Heart left ventricle (tissue), 16 donors: Measurements from ENCODE around the gene SCN3B. TPM values are rescaled to one million over a fixed set of nuclear protein-coding genes. Genes with fewer than 3 reads are reported as not detected.
A peak's percentile ranks its signal among the peaks of the same experiment; 100 is the strongest.

Experiments used
- ATAC-seq, 4 donors: fragments of 200-7000 bp; cut with Tn5 transposase; one replicate each; pipeline ENCODE4 v1.9.1; 2020 to 2022; ENCODE audit warnings: moderate library complexity in 4 of 4, mild to moderate bottlenecking in 3 of 4, moderate number of reproducible peaks in 1 of 4
- DNase-seq, 5 donors: peaks; one replicate each; pipeline ENCODE4 v3.0.0-alpha.2; 2020
- H3K27ac ChIP-seq, 12 donors: fragments of 200-600 bp; sonication (generic) in 4 of 12; one replicate each; pipeline versions ENCODE4 v1.5.0 to v1.8.0; 2016 to 2022; ENCODE audit warnings: mild to moderate bottlenecking in 2 of 12
- H3K27me3 ChIP-seq, 9 donors: fragments of 200-600 bp; sonication (generic) in 2 of 9; one replicate each; pipeline versions ENCODE4 v1.5.1 to v1.8.0; 2016 to 2022; ENCODE audit warnings: mild to moderate bottlenecking in 3 of 9
- H3K36me3 ChIP-seq, 9 donors: fragments of 200-600 bp; sonication (generic) in 2 of 9; one replicate each; pipeline versions ENCODE4 v1.5.0 to v1.8.0; 2018 to 2022; ENCODE audit warnings: mild to moderate bottlenecking in 2 of 9
- H3K4me1 ChIP-seq, 12 donors: fragments of 200-600 bp; sonication (generic) in 4 of 12; one replicate each; pipeline versions ENCODE4 v1.5.0 to v1.8.0; 2016 to 2022; ENCODE audit warnings: mild to moderate bottlenecking in 3 of 12
- H3K4me3 ChIP-seq, 12 donors: fragments of 200-600 bp; sonication (generic) in 4 of 12; one replicate each; pipeline versions ENCODE4 v1.5.0 to v1.8.0; 2017 to 2022; ENCODE audit warnings: mild to moderate bottlenecking in 9 of 12, moderate library complexity in 4 of 12
- H3K9me3 ChIP-seq, 12 donors: fragments of 200-600 bp; sonication (generic) in 4 of 12; one replicate each; pipeline versions ENCODE4 v1.5.0 to v1.8.0; 2016 to 2022; ENCODE audit warnings: mild to moderate bottlenecking in 1 of 12
- POLR2A ChIP-seq, 2 donors: fragments of 450-650 bp; IDR thresholded peaks; one replicate each; pipeline ENCODE4 v1.6.1; 2017; ENCODE audit warnings: antibody characterized with exemption in 2 of 2, mild to moderate bottlenecking in 2 of 2, moderate library complexity in 2 of 2
- WGBS, 4 donors: extraction: QIAGEN DNeasy Blood & Tissue Kit in 2 of 4; methylation state at CpG; one replicate each; pipeline versions ENCODE4 v1.1.5 to v1.1.7; 2013 to 2018; 5-methylcytosine and 5-hydroxymethylcytosine counted together
- intact Hi-C, 10 donors: fragments of 100-400 bp; cut with DNase I; formaldehyde crosslinking; loops; one replicate each; pipeline versions ENCODE4 v1.11.1 to v1.14.2; 2022
- polyA plus RNA-seq, 2 donors: library from polyadenylated mRNA; stranded (reverse); fragments of 200-250 nt; gene quantifications; one replicate each; pipeline ENCODE4 v1.2.3, GENCODE V29; 2013
- total RNA-seq, 9 donors: library from RNA; depleted of rRNA in 2 of 9; stranded (reverse); fragments of >200 nt in 2 of 9; fragmentation: NEBNext Ultra II Directional in 3 of 9; extraction: Animal tissue kit (Norgen Biotek cat#: 25700) in 3 of 9; gene quantifications; one replicate each; pipeline versions ENCODE4 v1.1.0 to v1.2.4, GENCODE V29; 2016 to 2023
- TF ChIP-seq, protein P1 (sequence below), 12 donors: fragments of 200-600 bp; sonication (generic) in 4 of 12; IDR thresholded peaks; one replicate each; pipeline versions ENCODE4 v1.5.0 to v1.8.0; 2018 to 2022; ENCODE audit warnings: antibody characterized with exemption in 12 of 12, mild to moderate bottlenecking in 5 of 12
- donor health status: ischemic (EF 13 %, LVEDD 7.1; RV severe dilation, severe dysfunction).
- donor health status: healthy with polysubstance abuse.
- donor health status: DM: no; HTN: yes; CAD: no.
- donor health status: DM: no; HTN: no; CAD: no.
- donor health status: ischemic (EF 25% LVEDD 6.9; RV normal size, moderate dysfunction).
- donor health status: ischemic (EF 25% LVEDD 5.7; RV mildly dilated, moderate dysfunction).
- donor health status: healthy.
- donor health status: DM: yes; HTN: yes; CAD: no.
- donor health status: ischemic (EF 35%, LVEDD 5.7; RV mildly dilated, moderate dysfunction).
- donor health status: nonischemic (EF 11% LVEDD 7.7; RV severe dilation, severe dysfunction).
- donor health status: DM: yes; HTN: yes; CAD: no.
- donor health status: PGD.
- donor health status: ischemic (EF 29% LVEDD 5.4; RV normal size, mild dysfunction).
- donor health status: nonischemic (EF 23%, LVEDD 6.1; RV moderate dilation, normal function).

Gene SCN3B
- total and polyA plus RNA-seq, 11 donors: 0.63 to 3.8 (median 0.91) TPM

DNA sequence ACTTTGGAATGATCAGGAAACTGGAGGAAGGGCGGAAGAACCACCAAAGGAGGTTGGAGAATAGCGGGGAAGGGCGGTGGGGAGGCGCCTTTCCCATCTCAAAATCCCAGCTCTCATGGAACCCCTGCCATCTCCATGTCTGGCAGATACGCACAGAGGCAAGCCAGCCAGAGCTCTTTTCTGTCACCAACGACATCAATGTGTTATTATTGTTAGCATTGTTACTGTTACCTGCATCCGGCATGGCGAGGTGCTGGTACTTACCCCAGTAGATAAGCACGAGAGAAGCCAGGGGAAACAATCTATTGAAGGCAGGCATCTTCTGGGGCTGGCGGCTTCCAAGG is 969 bp downstream of the SCN3B start:
- Histone ChIP-seq H3K36me3 (no peaks in the 10 kb centered on the region), H3K27me3 (peaks cover 0 to 45% (median 0%) of the 10 kb centered on the region in 9 donors), H3K9me3 (no peaks in the 10 kb centered on the region), H3K4me1 (peaks cover 0 to 27% (median 13%) of the 10 kb centered on the region in 12 donors), H3K27ac (peak overlapping the region in 1 of 12 donors; percentile 75), H3K4me3 (peak overlapping the region in 11 of 12 donors; percentile 47 to 77 (median 66))
- no peak for DNase-seq
- ATAC-seq: no peak
- TF ChIP-seq, protein P1, sequence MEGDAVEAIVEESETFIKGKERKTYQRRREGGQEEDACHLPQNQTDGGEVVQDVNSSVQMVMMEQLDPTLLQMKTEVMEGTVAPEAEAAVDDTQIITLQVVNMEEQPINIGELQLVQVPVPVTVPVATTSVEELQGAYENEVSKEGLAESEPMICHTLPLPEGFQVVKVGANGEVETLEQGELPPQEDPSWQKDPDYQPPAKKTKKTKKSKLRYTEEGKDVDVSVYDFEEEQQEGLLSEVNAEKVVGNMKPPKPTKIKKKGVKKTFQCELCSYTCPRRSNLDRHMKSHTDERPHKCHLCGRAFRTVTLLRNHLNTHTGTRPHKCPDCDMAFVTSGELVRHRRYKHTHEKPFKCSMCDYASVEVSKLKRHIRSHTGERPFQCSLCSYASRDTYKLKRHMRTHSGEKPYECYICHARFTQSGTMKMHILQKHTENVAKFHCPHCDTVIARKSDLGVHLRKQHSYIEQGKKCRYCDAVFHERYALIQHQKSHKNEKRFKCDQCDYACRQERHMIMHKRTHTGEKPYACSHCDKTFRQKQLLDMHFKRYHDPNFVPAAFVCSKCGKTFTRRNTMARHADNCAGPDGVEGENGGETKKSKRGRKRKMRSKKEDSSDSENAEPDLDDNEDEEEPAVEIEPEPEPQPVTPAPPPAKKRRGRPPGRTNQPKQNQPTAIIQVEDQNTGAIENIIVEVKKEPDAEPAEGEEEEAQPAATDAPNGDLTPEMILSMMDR (IDR thresholded peaks at IDR 0.05): no peak
- TF ChIP-seq POLR2A (IDR thresholded peaks at IDR 0.05): no peak
- intact Hi-C loops: no loop called here
- WGBS, 4 donors: 4 to 13% (median 9%) methylated on average over 10 of the region's 10 CpGs

DNA sequence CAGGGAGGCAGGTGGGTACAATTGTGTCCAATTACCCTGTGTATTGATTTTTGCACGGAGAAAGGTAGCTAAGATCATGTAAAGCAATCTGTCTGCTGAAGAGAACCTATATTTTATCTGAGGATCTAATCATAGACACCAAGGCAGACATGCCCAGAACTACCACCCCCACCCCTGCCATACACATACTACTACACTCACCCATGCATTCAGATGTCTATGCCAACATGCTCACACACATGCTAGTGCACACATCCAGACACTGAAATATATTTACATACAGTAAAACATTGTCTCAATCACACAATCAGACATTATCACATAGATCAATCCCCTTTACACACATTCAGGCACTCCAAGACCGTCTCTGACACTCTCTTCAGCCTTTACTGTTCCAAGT is 1.8 kb downstream of the SCN3B start:
- TF ChIP-seq, protein P1 (IDR thresholded peaks at IDR 0.05): no peak
- TF ChIP-seq POLR2A (IDR thresholded peaks at IDR 0.05): no peak
- peaks cover 0 to 27% (median 13%) of the 10 kb centered on the region in 12 donors for H3K4me1 ChIP-seq
- H3K27ac ChIP-seq: no peak overlapping the region
- no peaks in the 10 kb centered on the region for H3K9me3 ChIP-seq
- 57 to 78% (median 65%) methylated on average over 2 of the region's 2 CpGs for WGBS, 4 donors
- H3K4me3 ChIP-seq: no peak overlapping the region
- ATAC-seq: no peak
- intact Hi-C loops: no loop called here
- no peak for DNase-seq
- H3K36me3 ChIP-seq: no peaks in the 10 kb centered on the region
- H3K27me3 ChIP-seq: peaks cover 0 to 45% (median 0%) of the 10 kb centered on the region in 9 donors

DNA sequence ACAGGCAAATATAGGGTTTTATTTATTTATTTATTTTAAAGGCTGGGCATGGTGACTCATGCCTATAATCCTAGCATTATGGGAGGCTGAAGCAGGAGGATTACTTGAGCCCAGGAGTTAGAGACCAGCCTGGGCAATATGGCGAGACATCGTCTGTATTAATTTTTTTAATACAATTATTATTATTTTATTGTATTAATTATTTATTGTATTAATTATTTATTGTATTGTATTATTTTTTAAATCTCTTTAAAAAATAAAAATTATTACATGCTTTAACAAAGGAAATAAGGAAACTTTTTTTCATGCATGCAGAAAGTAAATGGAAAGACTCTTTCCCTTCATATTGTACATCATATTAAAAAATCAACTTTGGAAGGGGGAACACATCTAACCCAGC is 3.5 kb downstream of the SCN3B start:
- intact Hi-C loops: no loop called here
- Histone ChIP-seq H3K36me3 (no peaks in the 10 kb centered on the region), H3K4me1 (peaks cover 0 to 27% (median 13%) of the 10 kb centered on the region in 12 donors), H3K27ac (no peak overlapping the region), H3K27me3 (peaks cover 0 to 45% (median 0%) of the 10 kb centered on the region in 9 donors), H3K4me3 (no peak overlapping the region), H3K9me3 (no peaks in the 10 kb centered on the region)
- ATAC-seq (no peak), DNase-seq (no peak)
- WGBS, 4 donors: 94 to 99% (median 96%) methylated on average over 2 of the region's 2 CpGs
- TF ChIP-seq POLR2A (IDR thresholded peaks at IDR 0.05): no peak
- TF ChIP-seq, protein P1 (IDR thresholded peaks at IDR 0.05): no peak

DNA sequence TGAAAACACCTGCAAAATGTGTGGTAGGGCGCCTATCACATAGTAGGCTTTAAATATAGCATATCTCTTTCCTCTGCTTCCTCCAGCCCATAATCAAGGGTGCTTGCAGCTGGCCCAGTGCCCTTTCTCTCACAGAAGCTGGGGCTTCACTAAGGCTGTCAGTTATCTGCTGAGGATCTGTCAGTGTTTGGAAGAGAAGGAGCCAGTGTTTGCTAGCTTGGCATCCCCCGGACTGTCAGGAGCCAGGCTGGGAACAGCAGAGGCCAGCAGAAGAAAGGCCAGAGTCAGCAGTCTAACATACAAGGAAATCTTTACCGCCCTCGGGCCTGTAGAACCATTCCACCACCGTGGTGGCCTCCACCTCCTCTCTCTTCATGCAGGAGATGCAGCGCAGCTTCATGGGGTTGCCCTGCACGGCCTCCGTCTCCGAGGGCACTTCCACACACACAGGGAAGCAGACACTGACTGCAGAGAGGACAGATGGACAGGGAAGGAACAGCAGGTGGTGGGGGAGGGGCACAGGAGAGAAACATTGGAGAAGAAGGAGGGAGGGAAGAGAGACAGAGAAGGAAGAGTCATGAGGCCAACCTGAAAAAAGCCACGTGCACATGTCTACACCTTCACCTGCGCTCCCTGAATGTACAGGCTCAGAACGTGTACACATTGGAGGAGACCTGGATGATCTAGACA is 9.0 kb downstream of the SCN3B start:
- Histone ChIP-seq H3K27ac (no peak overlapping the region), H3K9me3 (no peaks in the 10 kb centered on the region), H3K27me3 (peaks cover 0 to 4% (median 0%) of the 10 kb centered on the region in 9 donors), H3K4me1 (peaks cover 0 to 3% (median 0%) of the 10 kb centered on the region in 12 donors), H3K36me3 (no peaks in the 10 kb centered on the region), H3K4me3 (no peak overlapping the region)
- no peak for DNase-seq
- 80 to 84% (median 80%) methylated on average over 12 of the region's 12 CpGs for WGBS, 4 donors
- TF ChIP-seq, protein P1 (IDR thresholded peaks at IDR 0.05): no peak
- no peak for TF ChIP-seq POLR2A (IDR thresholded peaks at IDR 0.05)
- no peak for ATAC-seq
- intact Hi-C loops: no loop called here
